ENCODE results near the gene ACTN1.

The ACTN1 gene

GRCh38 chr14:68952531-68953195 lies 26.4 kb downstream of the ACTN1 start:
- Histone ChIP-seq H3K9ac (ENCODE audit: low read length) (no peak overlapping the region), H3K36me3 (ENCODE audit: control insufficient read depth, insufficient read depth, low read length) (peaks cover 5% of the 10 kb centered on the region), H3K4me1 (ENCODE audit: control insufficient read depth, insufficient read depth, low read length) (peaks cover 76% of the 10 kb centered on the region), H3K4me3 (ENCODE audit: low read length) (peak overlapping the region; percentile 56), H3K27ac (ENCODE audit: low read depth, low read length) (peak overlapping the region; percentile 90), H3K27me3 (ENCODE audit: control insufficient read depth, insufficient read depth, low read length) (no peaks in the 10 kb centered on the region)

DNA sequence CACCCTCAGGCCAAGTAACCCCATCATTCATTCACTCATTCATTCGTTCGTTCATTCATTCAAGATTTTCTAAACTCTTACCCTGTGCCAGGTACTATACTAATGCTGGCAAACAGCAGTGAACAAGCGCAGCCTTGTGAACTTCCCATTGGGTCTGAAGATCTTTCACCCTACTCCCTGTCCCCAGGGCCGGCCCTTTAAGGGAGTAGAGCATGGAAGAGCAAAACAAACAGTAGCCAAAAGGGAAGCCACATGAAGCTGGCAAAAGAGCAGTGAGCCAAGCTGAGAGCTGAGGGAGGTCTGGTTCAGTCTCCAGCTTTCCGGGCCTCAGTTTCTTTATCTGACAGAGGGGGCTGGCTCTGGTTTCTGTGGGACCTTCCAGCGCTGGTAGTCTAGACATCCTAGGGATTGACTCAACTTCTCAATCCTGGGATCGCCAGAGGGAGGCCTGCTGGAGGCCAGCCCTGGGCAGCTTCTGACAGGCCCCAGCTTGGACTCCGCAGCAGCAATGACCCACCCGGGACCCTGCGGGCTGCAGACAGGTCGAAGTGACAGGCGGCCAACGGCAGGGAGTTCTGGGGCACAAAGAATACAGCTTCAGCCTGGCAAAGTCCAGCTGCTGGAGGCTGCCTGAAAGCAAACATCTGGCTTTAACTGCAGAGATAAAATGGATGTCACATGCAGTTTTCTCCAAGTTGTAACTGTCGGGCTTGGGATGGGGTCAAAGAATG lies 27.1 kb downstream of the ACTN1 start:
- peaks cover 76% of the 10 kb centered on the region for H3K4me1 ChIP-seq (ENCODE audit: control insufficient read depth, insufficient read depth, low read length)
- H3K36me3 ChIP-seq (ENCODE audit: control insufficient read depth, insufficient read depth, low read length) = no peaks in the 10 kb centered on the region
- H3K27ac ChIP-seq (ENCODE audit: low read depth, low read length) = peak overlapping the region; percentile 90
- no peaks in the 10 kb centered on the region for H3K27me3 ChIP-seq (ENCODE audit: control insufficient read depth, insufficient read depth, low read length)
- H3K4me3 ChIP-seq (ENCODE audit: low read length) = peak overlapping the region; percentile 32
- H3K9ac ChIP-seq (ENCODE audit: low read length) = no peak overlapping the region

GRCh38 chr14:68951035-68951797 lies 27.9 kb downstream of the ACTN1 start:
- no peak overlapping the region for H3K9ac ChIP-seq (ENCODE audit: low read length)
- H3K4me3 ChIP-seq (ENCODE audit: low read length) = peak overlapping the region; percentile 32
- peak overlapping the region; percentile 90 for H3K27ac ChIP-seq (ENCODE audit: low read depth, low read length)
- peaks cover 76% of the 10 kb centered on the region for H3K4me1 ChIP-seq (ENCODE audit: control insufficient read depth, insufficient read depth, low read length)
- H3K27me3 ChIP-seq (ENCODE audit: control insufficient read depth, insufficient read depth, low read length) = no peaks in the 10 kb centered on the region
- no peaks in the 10 kb centered on the region for H3K36me3 ChIP-seq (ENCODE audit: control insufficient read depth, insufficient read depth, low read length)

DNA sequence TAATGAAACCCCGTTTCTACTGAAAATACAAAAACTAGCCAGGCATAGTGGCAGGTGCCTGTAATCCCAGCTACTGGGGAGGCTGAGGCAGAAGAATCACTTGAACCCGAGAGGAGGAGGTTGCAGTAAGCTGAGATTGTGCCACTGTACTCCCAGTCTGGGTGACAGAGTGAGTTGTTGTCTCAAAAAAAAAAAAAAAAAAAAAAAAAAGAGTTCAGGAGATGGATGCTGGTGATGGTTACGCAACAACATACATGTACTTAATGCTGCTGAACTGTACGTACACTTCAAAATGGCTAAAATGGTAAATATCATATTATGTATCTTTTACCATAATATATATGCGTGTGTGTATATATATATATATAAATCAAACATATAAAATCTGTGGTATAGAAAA lies 29.0 kb downstream of the ACTN1 start:
- H3K36me3 ChIP-seq (ENCODE audit: control insufficient read depth, insufficient read depth, low read length) = no peaks in the 10 kb centered on the region
- no peak overlapping the region for H3K4me3 ChIP-seq (ENCODE audit: low read length)
- peaks cover 75% of the 10 kb centered on the region for H3K4me1 ChIP-seq (ENCODE audit: control insufficient read depth, insufficient read depth, low read length)
- no peak overlapping the region for H3K9ac ChIP-seq (ENCODE audit: low read length)
- peak overlapping the region; percentile 97 for H3K27ac ChIP-seq (ENCODE audit: low read depth, low read length)
- H3K27me3 ChIP-seq (ENCODE audit: control insufficient read depth, insufficient read depth, low read length) = no peaks in the 10 kb centered on the region

GRCh38 chr14:68949601-68949965 lies 29.5 kb downstream of the ACTN1 start:
- Histone ChIP-seq H3K4me1 (ENCODE audit: control insufficient read depth, insufficient read depth, low read length) (peaks cover 75% of the 10 kb centered on the region), H3K36me3 (ENCODE audit: control insufficient read depth, insufficient read depth, low read length) (no peaks in the 10 kb centered on the region), H3K27me3 (ENCODE audit: control insufficient read depth, insufficient read depth, low read length) (no peaks in the 10 kb centered on the region), H3K4me3 (ENCODE audit: low read length) (peak overlapping the region; percentile 5), H3K9ac (ENCODE audit: low read length) (peak overlapping the region; percentile 10), H3K27ac (ENCODE audit: low read depth, low read length) (peak overlapping the region; percentile 97)

DNA sequence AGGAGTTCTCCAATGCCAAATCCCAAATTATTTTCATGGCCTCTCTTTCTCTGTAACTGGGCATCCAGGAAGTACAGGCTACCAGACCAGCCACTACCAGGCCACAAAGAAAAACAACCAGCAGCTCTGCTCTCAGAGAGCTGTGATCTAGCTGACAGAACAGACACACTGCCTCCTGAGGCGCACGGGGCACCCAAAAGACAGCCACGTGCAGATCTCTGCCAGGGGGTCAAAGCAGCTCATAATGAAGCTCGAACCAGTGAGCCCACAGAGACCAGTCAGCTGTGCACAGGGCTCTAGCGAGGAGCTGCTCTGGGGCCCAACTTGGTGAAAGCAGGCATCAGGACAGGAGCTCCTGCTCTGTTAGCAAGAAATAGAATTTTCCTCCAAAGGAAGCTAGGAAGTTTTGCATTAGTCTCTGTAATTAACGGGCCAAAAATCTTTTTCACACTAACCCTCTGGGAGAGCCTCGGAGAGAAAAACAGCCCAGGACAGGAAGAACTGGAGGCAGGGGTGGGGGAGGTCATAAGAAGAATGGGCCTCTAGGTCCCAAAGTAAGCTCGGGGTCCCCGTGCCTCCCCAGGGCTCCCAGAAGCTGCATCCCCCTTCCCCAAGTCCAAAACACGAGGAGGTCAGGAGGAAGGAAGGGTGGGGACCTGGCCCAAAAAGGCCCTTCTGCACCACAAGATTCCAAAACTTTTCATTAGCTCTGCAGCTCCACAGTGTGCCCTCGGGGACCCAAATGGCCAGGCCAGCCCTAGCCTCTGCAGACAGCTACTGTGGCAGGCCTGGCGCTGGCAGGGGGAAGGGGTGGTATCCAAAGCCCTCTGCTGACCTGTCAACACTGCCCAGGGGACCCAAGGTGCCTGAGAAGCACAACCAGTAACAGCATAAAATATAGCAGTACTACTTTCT lies 30.2 kb downstream of the ACTN1 start:
- Histone ChIP-seq H3K27me3 (ENCODE audit: control insufficient read depth, insufficient read depth, low read length) (no peaks in the 10 kb centered on the region), H3K36me3 (ENCODE audit: control insufficient read depth, insufficient read depth, low read length) (no peaks in the 10 kb centered on the region), H3K27ac (ENCODE audit: low read depth, low read length) (peak overlapping the region; percentile 97), H3K4me3 (ENCODE audit: low read length) (peak overlapping the region; percentile 11), H3K9ac (ENCODE audit: low read length) (peak overlapping the region; percentile 10), H3K4me1 (ENCODE audit: control insufficient read depth, insufficient read depth, low read length) (peaks cover 80% of the 10 kb centered on the region)

- H3K36me3 ChIP-seq (ENCODE audit: control insufficient read depth, insufficient read depth, low read length) = no peaks in the 10 kb centered on the region
- no peaks in the 10 kb centered on the region for H3K27me3 ChIP-seq (ENCODE audit: control insufficient read depth, insufficient read depth, low read length)
- H3K27ac ChIP-seq (ENCODE audit: low read depth, low read length) = peak overlapping the region; percentile 97
- peak overlapping the region; percentile 40 for H3K4me3 ChIP-seq (ENCODE audit: low read length)
- H3K4me1 ChIP-seq (ENCODE audit: control insufficient read depth, insufficient read depth, low read length) = peaks cover 85% of the 10 kb centered on the region
- H3K9ac ChIP-seq (ENCODE audit: low read length) = no peak overlapping the region
Observed at GRCh38 chr14:68947802-68948201, 31.3 kb downstream of the ACTN1 start.

DNA sequence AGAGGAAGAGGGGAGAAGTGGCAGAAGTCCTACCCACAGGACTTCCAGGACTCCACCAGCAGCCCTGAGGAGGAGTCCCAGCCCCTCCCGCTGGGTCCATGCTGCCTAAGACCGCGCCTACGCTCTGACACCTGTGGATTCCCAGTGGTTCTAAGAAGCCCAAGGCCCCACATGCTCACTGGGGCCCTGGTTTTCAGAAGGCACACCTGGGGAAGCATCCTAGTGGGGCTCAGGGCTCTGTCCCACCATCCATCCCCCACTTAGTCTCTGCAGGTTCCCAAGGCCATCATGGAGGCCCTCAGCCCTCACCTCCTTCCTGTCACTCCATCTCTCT lies 32.6 kb downstream of the ACTN1 start:
- Histone ChIP-seq H3K4me3 (ENCODE audit: low read length) (peak overlapping the region; percentile 33), H3K36me3 (ENCODE audit: control insufficient read depth, insufficient read depth, low read length) (no peaks in the 10 kb centered on the region), H3K27me3 (ENCODE audit: control insufficient read depth, insufficient read depth, low read length) (no peaks in the 10 kb centered on the region), H3K27ac (ENCODE audit: low read depth, low read length) (peak overlapping the region; percentile 97), H3K9ac (ENCODE audit: low read length) (no peak overlapping the region), H3K4me1 (ENCODE audit: control insufficient read depth, insufficient read depth, low read length) (peaks cover 88% of the 10 kb centered on the region)

- Histone ChIP-seq H3K36me3 (ENCODE audit: control insufficient read depth, insufficient read depth, low read length) (no peaks in the 10 kb centered on the region), H3K4me1 (ENCODE audit: control insufficient read depth, insufficient read depth, low read length) (peaks cover 88% of the 10 kb centered on the region), H3K27ac (ENCODE audit: low read depth, low read length) (peak overlapping the region; percentile 97), H3K27me3 (ENCODE audit: control insufficient read depth, insufficient read depth, low read length) (no peaks in the 10 kb centered on the region), H3K4me3 (ENCODE audit: low read length) (peak overlapping the region; percentile 31), H3K9ac (ENCODE audit: low read length) (no peak overlapping the region)
Observed at GRCh38 chr14:68945585-68946488, 33.3 kb downstream of the ACTN1 start.

GRCh38 chr14:68945190-68945584 lies 33.9 kb downstream of the ACTN1 start:
- Histone ChIP-seq H3K9ac (ENCODE audit: low read length) (no peak overlapping the region), H3K4me3 (ENCODE audit: low read length) (peak overlapping the region; percentile 9), H3K4me1 (ENCODE audit: control insufficient read depth, insufficient read depth, low read length) (peaks cover 92% of the 10 kb centered on the region), H3K27ac (ENCODE audit: low read depth, low read length) (peak overlapping the region; percentile 97), H3K27me3 (ENCODE audit: control insufficient read depth, insufficient read depth, low read length) (no peaks in the 10 kb centered on the region), H3K36me3 (ENCODE audit: control insufficient read depth, insufficient read depth, low read length) (no peaks in the 10 kb centered on the region)

GRCh38 chr14:68944162-68944561 lies 34.9 kb downstream of the ACTN1 start:
- no peak overlapping the region for H3K4me3 ChIP-seq (ENCODE audit: low read length)
- H3K4me1 ChIP-seq (ENCODE audit: control insufficient read depth, insufficient read depth, low read length) = peaks cover 94% of the 10 kb centered on the region
- no peak overlapping the region for H3K9ac ChIP-seq (ENCODE audit: low read length)
- H3K36me3 ChIP-seq (ENCODE audit: control insufficient read depth, insufficient read depth, low read length) = no peaks in the 10 kb centered on the region
- H3K27me3 ChIP-seq (ENCODE audit: control insufficient read depth, insufficient read depth, low read length) = no peaks in the 10 kb centered on the region
- peak overlapping the region; percentile 97 for H3K27ac ChIP-seq (ENCODE audit: low read depth, low read length)
